SJSA1 (cell line): ENCODE data around the gene DOCK3. TPM values are rescaled to one million over a fixed set of nuclear protein-coding genes. Genes with fewer than 3 reads are reported as not detected.
"Not testable (repeated sequence)": the region's sequence is repeated elsewhere in the genome, so short reads cannot be mapped to it uniquely, and the experiment has no call there.

ENCODE experiments used
- DNase-seq, 2 experiments: peaks; one replicate each; pipeline ENCODE4 v3.0.0-alpha.2; 2015 to 2020; ENCODE audit warnings: low spot score in 2 of 2, low read depth in 1 of 2
- H3K27ac ChIP-seq: fragments of 250-450 bp; sonication (Bioruptor Pico); 2 replicates; pipeline ENCODE4 v1.5.1; 2020; ENCODE audit warnings: mild to moderate bottlenecking, moderate library complexity
- H3K27me3 ChIP-seq: fragments of 250-450 bp; sonication (Bioruptor Pico); replicated peaks from 2 replicates; pipeline ENCODE4 v1.5.1; 2020; ENCODE audit warnings: mild to moderate bottlenecking, moderate library complexity
- H3K36me3 ChIP-seq: fragments of 250-450 bp; sonication (Bioruptor Pico); 2 replicates; pipeline ENCODE4 v1.5.1; 2020; ENCODE audit warnings: mild to moderate bottlenecking
- H3K4me1 ChIP-seq: fragments of 250-450 bp; sonication (Bioruptor Pico); replicated peaks from 2 replicates; pipeline ENCODE4 v1.6.1; 2021; ENCODE audit warnings: mild to moderate bottlenecking
- H3K4me3 ChIP-seq: fragments of 250-450 bp; sonication (Bioruptor Pico); 2 replicates; pipeline ENCODE4 v1.5.1; 2020; ENCODE audit warnings: mild to moderate bottlenecking
- H3K9me3 ChIP-seq: fragments of 250-450 bp; sonication (Bioruptor Pico); replicated peaks from 2 replicates; pipeline ENCODE4 v1.5.1; 2020; ENCODE audit warnings: mild to moderate bottlenecking
- total RNA-seq: library from RNA; depleted of rRNA; stranded (reverse); fragments of >200 nt; shearing (Covaris generic); gene quantifications from 2 replicates; pipeline ENCODE4 v1.2.3, GENCODE V29; 2014

Gene DOCK3
- total RNA-seq, 1 experiment from 2014 or later = 0.29 TPM

- H3K27ac ChIP-seq = no peak overlapping the region
- H3K9me3 ChIP-seq = no peaks in the 10 kb centered on the region; the same call in 1 of the 2 replicates
- no peak for DNase-seq
- no peak overlapping the region for H3K4me3 ChIP-seq
- peaks cover 73% of the 10 kb centered on the region for H3K27me3 ChIP-seq
- no peaks in the 10 kb centered on the region for H3K36me3 ChIP-seq
- H3K4me1 ChIP-seq = peaks cover 19% of the 10 kb centered on the region
Observed at GRCh38 chr3:50676031-50676705, 1.4 kb downstream of the DOCK3 start.

- no peak overlapping the region for H3K4me3 ChIP-seq
- peaks cover 26% of the 10 kb centered on the region for H3K27me3 ChIP-seq
- no peak overlapping the region for H3K27ac ChIP-seq
- H3K9me3 ChIP-seq = no peaks in the 10 kb centered on the region
- no peaks in the 10 kb centered on the region for H3K36me3 ChIP-seq
- no peak for DNase-seq
- no peaks in the 10 kb centered on the region for H3K4me1 ChIP-seq
Observed at GRCh38 chr3:50687127-50687751, 12.5 kb downstream of the DOCK3 start.

DNA sequence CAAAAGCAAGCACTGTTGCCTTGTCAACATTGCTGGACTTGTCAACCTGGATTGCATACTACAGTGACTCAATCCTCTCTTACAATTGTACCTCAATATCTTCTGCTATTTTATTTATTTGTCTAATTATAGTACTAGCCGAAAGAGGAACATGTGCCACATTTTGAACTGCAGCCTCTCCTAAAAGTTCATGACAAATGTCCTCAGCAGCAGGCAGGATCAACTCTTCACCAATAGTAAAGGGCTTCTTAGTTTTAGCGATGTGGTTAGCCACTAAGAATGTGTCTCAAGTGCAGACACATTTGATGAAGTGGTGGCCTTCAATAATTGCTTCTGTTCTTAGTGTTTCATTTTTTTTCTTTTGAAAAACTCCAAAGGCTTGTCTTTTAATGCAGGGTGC, 13.2 kb downstream of the DOCK3 start:
- no peaks in the 10 kb centered on the region for H3K9me3 ChIP-seq
- H3K27ac ChIP-seq = no peak overlapping the region
- no peaks in the 10 kb centered on the region for H3K36me3 ChIP-seq
- peaks cover 26% of the 10 kb centered on the region for H3K27me3 ChIP-seq
- H3K4me3 ChIP-seq = no peak overlapping the region
- no peak for DNase-seq
- H3K4me1 ChIP-seq = no peaks in the 10 kb centered on the region

- not testable (repeated sequence) for H3K27ac ChIP-seq, H3K9me3 ChIP-seq, H3K4me1 ChIP-seq, H3K4me3 ChIP-seq, H3K36me3 ChIP-seq, DNase-seq
- H3K27me3 ChIP-seq = peaks cover 20% of the 10 kb centered on the region
Observed at GRCh38 chr3:50688602-50689001, 13.9 kb downstream of the DOCK3 start.

GRCh38 chr3:50689558-50689957, 14.8 kb downstream of the DOCK3 start:
- Histone ChIP-seq H3K36me3 (no peaks in the 10 kb centered on the region), H3K4me3 (no peak overlapping the region), H3K27me3 (peaks cover 18% of the 10 kb centered on the region), H3K27ac (no peak overlapping the region), H3K4me1 (no peaks in the 10 kb centered on the region), H3K9me3 (no peaks in the 10 kb centered on the region)
- no peak for DNase-seq

DNA sequence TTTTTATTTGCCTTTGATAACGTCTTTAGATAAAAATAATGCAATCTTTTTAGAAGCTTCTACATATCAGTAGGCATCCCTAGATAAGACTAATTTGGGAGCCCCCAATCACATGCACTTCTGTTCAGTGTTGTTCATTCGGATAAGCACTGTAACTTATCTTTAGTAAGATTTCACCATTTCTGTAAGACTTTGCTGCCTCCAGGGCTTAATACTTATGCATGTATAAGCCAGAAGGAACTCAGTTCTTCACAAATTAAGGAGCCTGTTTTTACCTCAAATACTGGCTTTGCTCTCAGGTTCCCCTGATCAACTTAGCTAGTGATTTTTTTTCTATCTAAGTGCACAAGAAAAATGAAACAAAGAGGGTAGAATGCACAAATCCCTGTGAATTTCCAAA, 20.3 kb downstream of the DOCK3 start:
- no peaks in the 10 kb centered on the region for H3K9me3 ChIP-seq

DNA sequence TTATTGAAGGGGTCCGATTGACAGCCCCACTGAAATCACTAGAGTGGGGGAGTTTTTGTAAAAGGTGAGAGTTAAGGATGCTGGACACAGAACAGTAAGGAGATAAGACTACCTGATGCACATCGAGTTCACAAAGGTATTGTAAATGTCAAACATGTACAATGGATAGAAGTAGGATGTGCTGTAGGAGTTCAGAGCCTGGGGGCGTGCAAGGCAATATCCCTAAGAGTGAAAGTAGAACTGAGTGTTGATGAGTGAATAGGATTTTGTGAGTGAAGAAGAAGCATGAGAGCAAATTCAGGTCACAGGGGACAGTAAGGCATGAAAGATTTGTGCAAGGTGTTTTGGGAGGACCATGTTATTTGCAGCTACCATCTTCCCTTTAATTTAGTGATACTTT, 21.5 kb downstream of the DOCK3 start:
- Histone ChIP-seq H3K4me3 (no peak overlapping the region), H3K4me1 (no peaks in the 10 kb centered on the region), H3K27me3 (no peaks in the 10 kb centered on the region; the same call in 1 of the 2 replicates), H3K27ac (no peak overlapping the region), H3K9me3 (no peaks in the 10 kb centered on the region), H3K36me3 (no peaks in the 10 kb centered on the region)
- DNase-seq = no peak

More for the DNA sequence above, 20.3 kb downstream of the DOCK3 start:
- Histone ChIP-seq H3K27me3 (no peaks in the 10 kb centered on the region; the same call in 1 of the 2 replicates), H3K4me3 (no peak overlapping the region), H3K27ac (no peak overlapping the region), H3K4me1 (no peaks in the 10 kb centered on the region), H3K36me3 (no peaks in the 10 kb centered on the region)
- no peak for DNase-seq

DNA sequence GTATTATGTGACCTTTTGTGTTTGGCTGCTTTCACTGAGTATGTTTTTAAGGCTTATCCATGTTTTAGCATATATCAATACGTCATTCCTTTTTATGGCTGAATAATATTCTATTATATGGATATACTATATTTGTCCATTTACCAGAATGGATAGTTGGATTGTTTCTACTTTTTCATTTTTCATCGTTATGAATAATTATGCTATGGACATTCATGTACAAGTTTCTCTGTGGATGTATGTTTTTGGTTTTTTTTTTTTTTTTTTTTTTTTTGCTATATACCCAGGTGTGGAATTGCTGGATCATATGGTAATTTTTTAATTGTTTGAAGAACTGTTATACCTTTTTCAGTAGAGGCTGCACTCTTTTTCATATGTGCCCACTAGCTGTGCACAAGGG, 23.5 kb downstream of the DOCK3 start:
- no peak for DNase-seq
- Histone ChIP-seq H3K36me3 (no peaks in the 10 kb centered on the region), H3K27ac (no peak overlapping the region), H3K4me3 (no peak overlapping the region), H3K27me3 (no peaks in the 10 kb centered on the region; the same call in 1 of the 2 replicates), H3K4me1 (no peaks in the 10 kb centered on the region), H3K9me3 (no peaks in the 10 kb centered on the region)

DNA sequence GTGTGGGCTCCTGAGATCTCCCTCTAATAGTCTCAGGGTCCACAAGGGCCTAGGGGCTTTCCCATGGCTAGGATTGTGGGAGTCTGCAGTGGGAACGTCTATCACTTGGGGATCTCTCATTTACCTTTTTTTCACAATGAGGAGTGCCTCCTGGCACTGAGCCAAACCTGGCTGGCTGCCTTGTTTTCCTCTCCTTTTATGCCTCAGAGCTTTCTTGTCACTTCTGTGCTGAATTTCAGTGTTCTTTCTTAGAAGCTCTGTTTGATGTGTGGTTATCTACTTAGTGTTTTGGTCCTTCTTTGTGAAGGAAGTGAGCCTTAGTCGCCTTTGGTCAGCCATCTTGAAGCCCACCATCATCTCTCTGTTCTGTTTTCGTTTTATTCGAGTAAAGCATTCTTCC, 33.9 kb downstream of the DOCK3 start:
- no peak for DNase-seq
- 0 out of 2 replicates have a peak, but pooled peaks cover 2% of the 10 kb centered on the region for H3K27me3 ChIP-seq
- no peaks in the 10 kb centered on the region for H3K4me1 ChIP-seq
- H3K36me3 ChIP-seq = no peaks in the 10 kb centered on the region
- no peak overlapping the region for H3K27ac ChIP-seq
- no peak overlapping the region for H3K4me3 ChIP-seq
- H3K9me3 ChIP-seq = no peaks in the 10 kb centered on the region

DNA sequence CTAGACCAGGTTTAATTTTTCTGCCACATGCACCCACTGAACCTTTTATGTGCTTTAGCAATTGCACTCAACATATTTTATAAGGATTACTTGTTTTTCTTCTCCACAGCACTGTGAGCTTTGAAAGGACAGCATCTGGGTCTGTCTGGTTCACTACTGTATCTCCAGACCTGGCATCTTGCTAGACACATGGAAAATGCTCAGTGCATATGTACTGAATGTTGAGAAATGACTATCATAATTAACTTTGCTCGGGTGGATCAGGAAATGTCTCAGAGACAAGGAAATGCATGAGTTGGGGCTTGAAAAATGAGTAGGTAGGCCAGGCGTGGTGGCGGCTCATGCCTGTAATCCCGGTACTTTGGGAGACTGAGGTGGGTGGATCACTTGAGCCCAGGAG, 40.2 kb downstream of the DOCK3 start:
- no peaks in the 10 kb centered on the region for H3K9me3 ChIP-seq
- H3K36me3 ChIP-seq = no peaks in the 10 kb centered on the region
- H3K4me3 ChIP-seq = no peak overlapping the region
- no peak overlapping the region for H3K27ac ChIP-seq
- DNase-seq = no peak
- H3K4me1 ChIP-seq = no peaks in the 10 kb centered on the region
- H3K27me3 ChIP-seq = 0 out of 2 replicates have a peak, but pooled peaks cover 2% of the 10 kb centered on the region

DNA sequence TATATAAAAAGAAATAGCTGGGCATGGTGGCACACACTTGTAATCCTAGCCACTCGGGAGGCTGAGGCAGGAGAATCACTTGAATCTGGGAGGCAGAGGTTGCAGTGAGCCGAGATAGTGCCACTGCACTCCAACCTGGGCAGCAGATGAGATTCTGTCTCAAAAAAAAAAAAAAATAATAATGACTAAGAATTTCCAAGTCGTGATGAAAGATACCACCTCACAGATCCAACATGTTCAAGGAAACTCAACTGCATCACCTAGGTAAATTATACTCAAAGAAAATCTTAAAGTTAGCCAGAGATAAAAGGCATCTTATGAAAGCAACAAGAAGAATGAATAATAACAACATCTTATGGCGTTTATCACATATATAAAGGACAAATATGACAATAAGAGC, 50.1 kb downstream of the DOCK3 start:
- no peak for DNase-seq
- Histone ChIP-seq H3K27ac (no peak overlapping the region), H3K9me3 (no peaks in the 10 kb centered on the region), H3K36me3 (no peaks in the 10 kb centered on the region), H3K27me3 (no peaks in the 10 kb centered on the region), H3K4me1 (no peaks in the 10 kb centered on the region), H3K4me3 (no peak overlapping the region)

GRCh38 chr3:50734985-50735384, 60.3 kb downstream of the DOCK3 start:
- Histone ChIP-seq H3K4me1 (no peaks in the 10 kb centered on the region), H3K27me3 (no peaks in the 10 kb centered on the region), H3K9me3 (no peaks in the 10 kb centered on the region), H3K36me3 (no peaks in the 10 kb centered on the region), H3K4me3 (no peak overlapping the region), H3K27ac (no peak overlapping the region)
- DNase-seq = no peak

- Histone ChIP-seq H3K4me3 (no peak overlapping the region), H3K9me3 (no peaks in the 10 kb centered on the region), H3K27me3 (no peaks in the 10 kb centered on the region; the same call in 1 of the 2 replicates), H3K36me3 (no peaks in the 10 kb centered on the region), H3K27ac (no peak overlapping the region), H3K4me1 (no peaks in the 10 kb centered on the region)
- DNase-seq = no peak
Observed at GRCh38 chr3:50737193-50737905, 62.6 kb downstream of the DOCK3 start.
